Tibial artery (tissue), 4 donors: ENCODE results near the gene SF3A1.

ENCODE experiments used
- DNase-seq, 2 donors: peaks; one replicate each; pipeline ENCODE4 v3.0.0-alpha.2; 2019
- H3K27ac ChIP-seq, 2 donors: fragments of 200-600 bp; sonication (generic) in 1 of 2; 1 replicate in 1 of 2; 2 replicates in 1 of 2; pipeline ENCODE4 v1.5.1; 2018 to 2019; ENCODE audit warnings: mild to moderate bottlenecking in 1 of 2
- H3K27me3 ChIP-seq, 2 donors: fragments of 200-600 bp; sonication (generic) in 1 of 2; one replicate each; pipeline versions ENCODE4 v1.5.1 to v1.6.0; 2016 to 2019
- H3K36me3 ChIP-seq, 3 donors: fragments of 200-600 bp; sonication (generic) in 2 of 3; one replicate each; pipeline ENCODE4 v1.5.1; 2016 to 2019; ENCODE audit warnings: mild to moderate bottlenecking in 2 of 3
- H3K4me1 ChIP-seq, 4 donors: fragments of 200-600 bp; sonication (generic) in 2 of 4; 1 replicate in 3 of 4; 2 replicates in 1 of 4; pipeline ENCODE4 v1.5.1; 2016 to 2019
- H3K4me3 ChIP-seq, 2 donors: fragments of 200-600 bp; sonication (generic) in 1 of 2; 1 replicate in 1 of 2; 2 replicates in 1 of 2; pipeline ENCODE4 v1.5.1; 2018 to 2019; ENCODE audit warnings: mild to moderate bottlenecking in 2 of 2
- H3K9me3 ChIP-seq, 3 donors: fragments of 200-600 bp; sonication (generic) in 1 of 3; one replicate each; pipeline ENCODE4 v1.5.1; 2016 to 2019
- CTCF ChIP-seq, 2 experiments: fragments of 200-600 bp in 1 of 2; fragments of 450-650 bp in 1 of 2; IDR thresholded peaks; one replicate each; pipeline ENCODE4 v1.5.1; 2017 to 2019; ENCODE audit warnings: antibody characterized with exemption in 2 of 2, mild to moderate bottlenecking in 1 of 2, moderate library complexity in 1 of 2
- intact Hi-C: fragments of 100-400 bp; cut with DNase I; formaldehyde crosslinking; loops from one replicate; pipeline ENCODE4 v1.15.0; 2023; ENCODE audit warnings: low total_unique reads

SF3A1 gene

GRCh38 chr22:30325724-30326254 lies 30.9 kb downstream of the SF3A1 start:
- no peak for TF ChIP-seq CTCF (IDR thresholded peaks at IDR 0.05)
- DNase-seq = peak in 1 of 2 donors; percentile 67
- H3K4me3 ChIP-seq = peak overlapping the region; percentile 72 to 99
- intact Hi-C loops = loop anchor here (2.0 kb wide), 1 partner anchor 37 kb away; the partner anchor contains the start of gene CASTOR1
- H3K27ac ChIP-seq = peak overlapping the region; percentile 84 to 92
- H3K36me3 ChIP-seq = peaks cover 0 to 6% (median 4%) of the 10 kb centered on the region in 3 donors
- H3K4me1 ChIP-seq = peaks cover 0 to 59% (median 51%) of the 10 kb centered on the region in 4 donors
- H3K27me3 ChIP-seq = no peaks in the 10 kb centered on the region
- H3K9me3 ChIP-seq = no peaks in the 10 kb centered on the region

GRCh38 chr22:30325065-30325720 lies 31.5 kb downstream of the SF3A1 start:
- intact Hi-C loops = no loop called here
- no peak for TF ChIP-seq CTCF (IDR thresholded peaks at IDR 0.05)

GRCh38 chr22:30324014-30324730 lies 32.5 kb downstream of the SF3A1 start:
- TF ChIP-seq CTCF (IDR thresholded peaks at IDR 0.05) = no peak
- H3K4me1 ChIP-seq = peaks cover 0 to 75% (median 59%) of the 10 kb centered on the region in 4 donors

More at GRCh38 chr22:30325065-30325720, 31.5 kb downstream of the SF3A1 start:
- H3K4me3 ChIP-seq = peak overlapping the region; percentile 72 to 99
- H3K9me3 ChIP-seq = no peaks in the 10 kb centered on the region
- H3K36me3 ChIP-seq = peaks cover 0 to 7% (median 0%) of the 10 kb centered on the region in 3 donors
- peak overlapping the region; percentile 84 to 92 for H3K27ac ChIP-seq
- no peaks in the 10 kb centered on the region for H3K27me3 ChIP-seq
- peaks cover 0 to 65% (median 54%) of the 10 kb centered on the region in 4 donors for H3K4me1 ChIP-seq
- peak; percentile 84 to 85 for DNase-seq

GRCh38 chr22:30323246-30323645 lies 33.4 kb downstream of the SF3A1 start:
- peak overlapping the region; percentile 84 to 92 for H3K27ac ChIP-seq
- H3K36me3 ChIP-seq = peaks cover 0 to 14% (median 8%) of the 10 kb centered on the region in 3 donors
- no peak for TF ChIP-seq CTCF (IDR thresholded peaks at IDR 0.05)
- H3K4me1 ChIP-seq = peaks cover 0 to 84% (median 63%) of the 10 kb centered on the region in 4 donors
- intact Hi-C loops = no loop called here
- no peaks in the 10 kb centered on the region for H3K9me3 ChIP-seq
- DNase-seq = no peak
- no peak overlapping the region for H3K4me3 ChIP-seq
- no peaks in the 10 kb centered on the region for H3K27me3 ChIP-seq

More at GRCh38 chr22:30324014-30324730, 32.5 kb downstream of the SF3A1 start:
- peak overlapping the region; percentile 72 to 99 for H3K4me3 ChIP-seq
- peaks cover 0 to 8% (median 8%) of the 10 kb centered on the region in 3 donors for H3K36me3 ChIP-seq
- no peaks in the 10 kb centered on the region for H3K27me3 ChIP-seq
- peak overlapping the region; percentile 84 to 92 for H3K27ac ChIP-seq
- no peaks in the 10 kb centered on the region for H3K9me3 ChIP-seq
- intact Hi-C loops = no loop called here
- peak in 1 of 2 donors; percentile 35 for DNase-seq

GRCh38 chr22:30321461-30321860 lies 35.2 kb downstream of the SF3A1 start:
- no peak for DNase-seq
- Histone ChIP-seq H3K36me3 (peaks cover 0 to 17% (median 8%) of the 10 kb centered on the region in 3 donors), H3K9me3 (no peaks in the 10 kb centered on the region), H3K4me1 (peaks cover 0 to 93% (median 63%) of the 10 kb centered on the region in 4 donors), H3K4me3 (no peak overlapping the region), H3K27ac (peak overlapping the region; percentile 10 to 54), H3K27me3 (no peaks in the 10 kb centered on the region)
- no peak for TF ChIP-seq CTCF (IDR thresholded peaks at IDR 0.05)
- intact Hi-C loops = no loop called here
